Measurements from ENCODE around the gene RMC1.

DNA sequence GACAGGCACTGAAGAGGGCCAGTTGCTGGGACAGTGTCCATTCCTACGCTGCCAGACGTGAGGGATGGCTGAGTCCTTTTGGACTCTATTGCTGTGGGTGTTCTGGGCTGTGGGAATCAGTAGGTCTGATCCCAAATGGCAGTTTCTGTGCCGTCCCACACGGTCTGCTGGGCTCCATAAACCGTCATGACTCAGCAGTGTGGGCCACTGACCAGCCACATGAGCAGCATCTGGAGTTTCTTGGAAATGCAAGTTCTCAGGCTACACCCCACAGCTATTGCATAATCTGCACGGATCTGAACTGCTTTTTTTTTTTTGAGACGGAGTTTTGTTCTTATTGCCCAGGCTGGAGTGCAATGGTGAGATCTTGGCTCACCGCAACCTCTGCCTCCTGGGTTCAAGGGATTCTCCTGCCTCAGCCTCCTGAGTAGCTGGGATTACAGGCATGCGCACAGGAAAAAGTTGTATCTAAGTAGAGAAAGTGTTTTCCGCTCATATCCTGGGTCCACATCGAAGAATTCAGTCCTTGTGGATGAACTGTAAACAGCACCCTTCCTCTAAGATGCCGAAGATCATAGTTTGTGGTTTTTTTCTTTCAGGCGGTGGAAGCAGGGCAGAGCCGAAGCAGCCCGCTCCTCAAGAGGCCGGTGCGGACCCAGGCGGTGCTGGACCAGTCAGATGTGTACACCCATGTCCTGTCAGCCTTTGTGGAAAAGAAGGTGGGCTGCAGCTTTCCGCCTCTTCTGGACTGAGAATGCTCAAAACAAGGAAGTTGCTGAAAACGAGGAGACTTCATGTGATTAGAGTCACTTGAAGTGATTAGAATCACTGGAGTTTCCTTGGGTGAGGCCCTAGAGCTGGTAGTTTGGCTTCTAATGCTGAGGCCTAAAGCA is 25.5 kb downstream of the RMC1 start:
- TF ChIP-seq POLR2A (IDR thresholded peaks at IDR 0.05): no peak
- TF ChIP-seq, protein P1, sequence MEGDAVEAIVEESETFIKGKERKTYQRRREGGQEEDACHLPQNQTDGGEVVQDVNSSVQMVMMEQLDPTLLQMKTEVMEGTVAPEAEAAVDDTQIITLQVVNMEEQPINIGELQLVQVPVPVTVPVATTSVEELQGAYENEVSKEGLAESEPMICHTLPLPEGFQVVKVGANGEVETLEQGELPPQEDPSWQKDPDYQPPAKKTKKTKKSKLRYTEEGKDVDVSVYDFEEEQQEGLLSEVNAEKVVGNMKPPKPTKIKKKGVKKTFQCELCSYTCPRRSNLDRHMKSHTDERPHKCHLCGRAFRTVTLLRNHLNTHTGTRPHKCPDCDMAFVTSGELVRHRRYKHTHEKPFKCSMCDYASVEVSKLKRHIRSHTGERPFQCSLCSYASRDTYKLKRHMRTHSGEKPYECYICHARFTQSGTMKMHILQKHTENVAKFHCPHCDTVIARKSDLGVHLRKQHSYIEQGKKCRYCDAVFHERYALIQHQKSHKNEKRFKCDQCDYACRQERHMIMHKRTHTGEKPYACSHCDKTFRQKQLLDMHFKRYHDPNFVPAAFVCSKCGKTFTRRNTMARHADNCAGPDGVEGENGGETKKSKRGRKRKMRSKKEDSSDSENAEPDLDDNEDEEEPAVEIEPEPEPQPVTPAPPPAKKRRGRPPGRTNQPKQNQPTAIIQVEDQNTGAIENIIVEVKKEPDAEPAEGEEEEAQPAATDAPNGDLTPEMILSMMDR (IDR thresholded peaks at IDR 0.05): no peak
